Activated CD8-positive, alpha-beta memory T cell treated with anti-CD3 and anti-CD28 coated beads for 48 hours (primary cell): Measurements from ENCODE around the gene VAC14.
"Not testable (repeated sequence)": the region's sequence is repeated elsewhere in the genome, so short reads cannot be mapped to it uniquely, and the experiment has no call there.

ENCODE experiments used
- DNase-seq, 3 experiments: peaks; one replicate each; pipeline ENCODE4 v3.0.0-alpha.2; 2020; ENCODE audit warnings: low read depth in 2 of 3, low spot score in 2 of 3

VAC14 gene

DNA sequence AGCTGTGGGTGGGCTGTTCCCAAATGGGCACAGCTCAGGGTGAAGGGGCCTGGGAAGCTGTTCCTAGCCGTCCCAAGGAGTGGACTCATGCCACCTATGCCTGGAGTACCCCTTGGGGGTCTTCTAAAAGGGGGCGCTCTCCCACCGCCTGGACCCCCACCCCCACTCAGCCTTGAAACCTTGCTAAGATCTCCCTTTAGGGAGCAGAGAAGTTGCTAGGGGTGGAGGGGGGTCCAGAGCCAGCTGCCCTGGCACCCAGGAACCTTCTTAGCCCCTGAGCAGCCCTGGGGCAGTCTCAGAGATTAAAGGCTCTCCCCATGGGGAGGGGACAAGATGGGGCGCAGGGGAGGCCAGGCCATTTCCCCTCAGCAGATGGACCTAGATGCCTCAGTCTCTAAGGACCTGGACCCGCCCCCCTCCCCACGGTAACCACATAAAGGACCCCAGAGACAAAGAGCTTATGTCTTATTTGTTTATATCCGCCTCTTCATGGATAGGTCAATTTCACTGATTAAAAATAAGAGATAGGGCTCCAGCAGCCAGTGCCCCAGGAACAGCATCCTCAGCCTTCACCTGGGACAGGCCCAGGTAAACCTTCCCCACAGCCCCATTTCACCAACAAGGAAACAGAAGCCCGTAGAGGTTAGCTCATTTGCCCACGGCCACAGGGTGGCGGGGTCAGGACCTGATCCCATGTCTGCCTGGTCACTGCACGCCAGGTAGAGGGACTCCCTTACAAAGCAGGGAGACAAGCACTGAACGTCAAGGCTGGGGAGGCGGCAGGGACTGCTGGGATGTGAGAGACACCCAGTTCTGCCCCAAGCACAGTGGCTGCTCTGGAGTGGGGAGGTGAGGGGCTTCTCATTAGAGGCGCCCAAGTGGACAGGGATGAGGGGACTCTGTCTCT, 118.5 kb downstream of the VAC14 start:
- no peak for DNase-seq

DNA sequence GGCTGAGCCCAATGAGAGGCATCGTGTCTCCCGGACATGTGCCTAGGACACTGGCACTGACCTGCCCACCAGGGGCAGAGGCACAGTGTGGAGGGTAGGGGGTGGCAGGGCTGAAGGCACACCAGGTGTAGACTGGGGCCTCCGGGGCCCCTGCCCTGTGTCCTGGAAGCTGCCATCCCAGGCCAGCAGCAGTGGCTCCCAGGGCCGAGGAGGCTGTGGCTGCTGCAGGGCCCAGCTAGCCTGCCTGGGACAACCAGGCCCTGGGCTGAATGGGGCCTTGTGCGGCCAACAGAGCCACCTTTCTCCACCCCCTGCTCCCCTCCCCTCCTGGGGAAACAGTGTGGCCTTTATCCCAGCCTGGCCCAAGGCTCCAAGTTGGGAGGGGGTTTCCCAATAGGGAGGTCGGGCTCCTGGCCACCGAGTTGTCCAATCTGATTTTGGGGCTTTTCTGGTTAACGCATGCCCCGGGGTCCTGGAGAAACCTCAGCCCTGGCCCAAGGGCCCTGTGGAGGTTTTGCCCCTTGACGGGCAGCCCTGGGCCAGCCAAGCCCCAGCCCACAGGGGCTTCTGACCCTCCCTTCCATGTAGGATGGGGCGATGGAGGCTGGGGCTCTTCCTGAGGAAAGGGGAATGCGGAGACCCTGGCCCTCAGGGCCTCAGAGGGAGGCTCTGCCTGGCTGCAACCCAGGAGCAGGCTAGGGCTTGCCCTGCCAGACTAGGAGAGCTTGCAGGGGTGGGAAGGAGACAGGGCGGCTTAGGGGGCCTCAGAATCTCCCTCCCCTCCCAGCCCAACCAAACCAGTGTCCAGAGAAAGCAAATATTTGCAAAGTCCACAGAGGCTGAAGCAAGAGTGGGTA, 119.3 kb downstream of the VAC14 start:
- no peak for DNase-seq

DNA sequence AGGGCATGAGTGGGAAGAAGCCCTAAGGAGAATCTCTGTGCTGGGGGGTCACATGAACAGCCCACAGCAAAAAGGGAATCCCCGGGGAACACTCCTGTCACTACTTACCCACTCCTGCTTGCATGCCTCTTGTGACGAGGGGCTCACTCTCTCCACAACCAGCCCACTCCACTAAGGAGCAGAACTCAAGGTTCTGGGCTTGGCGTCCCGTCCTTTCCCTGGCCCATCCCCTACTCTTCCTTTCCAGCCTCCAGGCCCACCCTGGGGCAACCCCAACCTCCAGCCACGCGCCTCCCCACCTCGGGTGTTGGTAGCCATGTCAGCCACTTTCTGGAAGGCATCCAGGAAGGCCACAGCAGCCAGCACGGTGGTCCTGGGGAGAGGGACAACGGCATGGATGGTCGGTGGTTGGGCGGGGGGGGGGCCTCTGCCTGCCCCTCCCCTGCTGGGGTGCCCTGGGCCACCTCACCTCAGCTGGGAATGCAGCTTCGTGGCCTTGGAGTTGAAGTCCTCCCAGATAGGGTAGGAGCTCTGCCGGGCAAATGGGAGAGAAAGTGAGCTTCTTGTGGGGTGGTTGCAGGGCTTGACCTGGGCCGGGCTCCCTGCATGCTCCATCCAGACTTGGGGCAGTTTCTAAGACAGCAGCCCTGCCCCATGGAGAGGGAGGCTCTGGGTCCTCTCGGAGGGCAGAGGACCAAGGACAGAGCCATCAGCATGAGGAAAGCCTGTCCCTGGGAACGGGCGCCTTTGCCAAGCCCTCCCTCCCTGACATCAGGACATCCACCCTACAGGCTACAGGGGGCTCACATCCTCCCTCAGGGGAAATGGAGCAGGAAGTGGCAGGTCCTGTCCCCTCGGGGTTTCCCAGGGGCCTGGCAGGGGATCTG, 120.2 kb downstream of the VAC14 start:
- DNase-seq = no peak

DNA sequence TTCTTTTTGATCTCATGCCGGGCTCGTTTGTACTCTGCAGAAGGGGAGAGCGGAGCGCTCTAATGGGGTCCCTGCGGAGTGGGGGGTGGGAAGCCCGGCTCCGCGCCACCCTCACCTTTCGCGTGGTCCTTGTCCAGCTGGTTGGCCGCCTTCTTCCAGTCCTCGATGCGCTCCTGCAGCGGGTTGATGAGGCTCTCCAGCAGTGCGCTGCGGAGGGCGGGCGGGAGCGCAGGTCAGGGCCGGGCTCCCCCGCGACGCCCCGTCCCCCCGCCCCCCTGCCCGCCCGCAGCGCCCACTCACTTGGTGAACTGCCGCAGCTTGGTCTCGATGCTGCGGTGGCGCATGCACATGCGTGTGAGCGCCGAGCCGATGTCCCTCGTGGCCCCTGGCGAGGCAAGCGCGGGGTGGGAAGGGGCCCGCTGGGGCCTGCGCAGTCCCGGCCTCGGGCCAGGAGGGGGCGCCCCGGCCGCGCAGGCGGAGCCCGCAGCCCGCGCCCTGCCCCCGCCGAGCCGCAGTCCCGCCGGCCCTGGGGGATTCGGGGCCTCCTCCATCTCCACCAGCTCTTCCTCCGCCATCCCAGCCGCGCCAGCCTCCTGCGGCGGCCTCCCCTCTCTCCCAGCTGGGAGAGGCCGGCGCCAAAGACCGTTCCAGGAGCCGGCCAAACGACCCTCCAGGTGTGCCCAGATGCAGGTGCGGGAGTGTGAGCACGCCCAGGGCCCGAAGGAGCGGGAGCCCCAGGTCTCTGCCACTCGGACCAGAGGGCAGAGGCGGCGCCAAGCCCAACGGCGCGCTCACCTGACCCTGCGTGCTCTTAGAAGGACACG, 121.1 kb downstream of the VAC14 start:
- DNase-seq = no peak

DNA sequence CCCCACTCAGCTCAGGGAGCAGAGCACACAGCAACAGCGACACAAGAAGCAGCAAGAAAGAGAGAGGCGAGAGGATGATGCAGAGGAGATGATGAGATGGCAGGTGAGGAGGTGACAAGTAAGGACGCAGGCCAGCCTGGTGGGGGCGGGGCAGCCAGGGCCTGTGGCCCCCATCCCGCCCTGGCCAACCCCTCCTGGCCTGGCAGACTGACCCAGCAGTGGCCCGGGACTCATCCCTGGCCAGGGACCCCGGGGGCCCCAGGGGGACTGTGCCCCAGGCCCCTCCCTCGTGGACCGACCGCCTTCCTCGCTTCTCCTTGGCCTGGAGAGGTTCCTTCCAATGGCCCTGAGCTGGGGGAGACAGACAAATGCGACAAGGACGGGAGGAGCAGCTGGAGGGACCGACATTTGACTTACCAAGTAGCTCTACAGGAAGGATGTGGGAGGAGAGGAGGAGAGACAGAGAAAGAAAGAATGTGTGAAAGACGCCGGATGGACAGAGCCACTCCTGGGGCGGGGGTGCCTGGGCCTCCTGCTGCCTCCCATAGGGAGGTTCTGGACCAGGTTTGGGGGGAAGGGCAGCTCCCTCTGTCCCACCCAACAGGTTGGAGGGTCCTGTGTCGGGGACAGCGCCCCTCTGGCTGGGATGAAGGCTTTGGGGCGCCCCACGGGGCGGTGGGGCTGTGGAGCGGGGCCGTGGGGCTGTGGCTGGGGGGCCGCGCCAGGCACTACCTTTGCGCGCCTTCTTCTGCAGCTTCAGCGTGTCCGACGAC, 121.9 kb downstream of the VAC14 start:
- DNase-seq = no peak

DNA sequence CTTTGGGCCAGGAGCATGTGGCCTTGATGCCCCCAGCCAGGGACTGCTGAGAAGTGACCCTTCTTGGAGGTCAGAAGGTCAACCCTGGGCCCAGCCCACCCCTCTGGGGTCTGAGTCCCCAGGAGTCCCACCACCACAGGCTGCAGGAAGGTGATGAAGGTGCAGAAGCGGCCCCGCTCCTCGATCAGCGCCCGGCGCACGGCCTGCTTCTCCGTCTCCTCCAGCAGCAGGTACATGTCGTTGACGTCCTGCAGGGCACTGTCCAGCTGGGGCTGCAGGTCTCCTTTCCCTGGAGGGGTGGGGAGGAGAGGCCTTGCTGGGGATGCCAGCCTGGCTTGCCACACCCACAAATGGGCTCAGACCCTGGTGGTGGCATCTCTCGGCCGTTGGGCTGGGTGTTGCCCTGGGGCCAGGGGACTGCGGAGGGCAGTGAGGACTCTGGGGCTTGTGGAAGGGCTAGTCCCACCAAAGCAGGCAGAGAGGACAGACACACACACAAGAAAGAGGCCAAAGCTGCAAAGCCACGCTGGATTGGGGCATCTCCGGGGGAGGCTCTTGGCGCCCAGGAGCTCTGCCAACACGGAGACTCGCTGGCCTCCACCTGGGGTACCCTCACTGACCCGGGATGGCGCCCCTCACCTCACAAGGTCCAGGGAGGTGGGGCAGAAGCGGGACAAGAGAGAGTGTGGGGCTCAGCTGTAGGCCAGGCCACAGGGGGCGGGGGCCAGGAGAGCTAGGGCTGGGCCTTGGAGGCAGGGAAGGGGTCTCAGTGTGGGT, 122.6 kb downstream of the VAC14 start:
- no peak for DNase-seq

DNA sequence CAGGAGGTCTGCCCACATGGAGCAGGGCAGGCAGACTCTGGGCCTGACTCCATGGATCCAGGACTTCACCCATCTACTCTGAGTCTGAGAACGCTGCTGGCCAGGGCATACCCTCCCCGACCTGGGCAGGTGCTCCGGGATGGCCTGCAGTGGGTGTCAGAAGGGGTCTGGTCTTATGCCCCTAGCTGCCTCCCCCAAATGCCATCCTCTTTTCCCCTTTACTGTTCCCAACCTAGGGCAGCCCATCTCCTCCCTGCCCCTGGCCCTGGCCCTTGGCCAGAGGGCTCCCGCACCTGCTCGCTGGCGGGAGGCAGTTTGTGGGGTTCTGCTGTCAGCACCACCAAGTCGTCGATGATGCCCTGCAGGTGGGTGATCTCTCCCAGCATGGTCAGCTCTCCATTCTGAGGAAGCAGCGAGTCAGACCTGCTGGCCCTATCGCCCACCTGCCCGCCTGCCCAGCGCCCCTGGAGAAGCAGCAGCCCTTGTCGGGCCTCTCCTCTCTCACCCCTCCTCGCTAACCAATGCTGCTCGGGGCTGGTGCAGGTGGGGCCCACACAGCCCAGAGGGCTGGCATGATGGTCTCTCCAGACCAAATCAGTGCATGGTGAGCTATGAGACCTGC, 123.3 kb downstream of the VAC14 start:
- no peak for DNase-seq

DNA sequence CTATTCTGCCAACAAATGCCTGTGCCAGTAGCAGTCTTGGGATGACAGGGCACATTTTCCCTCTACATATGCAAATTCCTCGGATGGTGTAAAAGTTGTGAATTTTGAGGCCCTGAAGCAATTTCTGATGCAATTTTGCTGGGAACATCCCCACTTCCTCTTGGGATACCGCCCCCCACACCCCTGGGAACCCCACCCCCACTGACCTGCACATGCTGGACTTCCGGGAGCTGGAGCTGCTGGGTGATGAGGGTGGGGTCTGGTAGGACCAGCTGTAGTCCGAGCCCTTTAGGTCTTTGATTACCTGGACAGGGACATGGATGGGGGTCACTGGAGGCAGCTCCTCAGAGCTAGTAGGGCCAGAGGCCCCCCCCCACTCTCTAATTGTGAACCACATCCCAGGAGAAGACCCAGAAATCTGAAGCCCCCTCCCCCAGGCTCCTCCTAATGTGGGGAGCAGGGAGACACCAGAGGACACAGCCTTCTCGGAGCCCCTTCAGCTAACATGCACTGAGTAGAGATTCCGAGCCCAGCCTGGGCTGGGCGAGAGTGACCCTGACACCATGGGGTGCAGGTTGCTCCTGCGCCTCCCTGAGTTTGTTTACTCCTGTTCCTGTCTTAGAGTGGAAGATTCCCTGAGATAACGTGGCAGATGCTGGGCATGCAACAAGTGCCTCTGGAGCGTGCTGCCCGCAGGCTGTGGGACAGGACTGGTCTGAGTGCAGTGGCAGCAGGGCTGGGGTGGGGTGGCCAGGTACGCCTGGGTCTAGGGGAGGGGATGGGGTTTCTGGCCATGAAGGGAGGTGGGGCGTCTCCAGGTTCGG, 124.1 kb downstream of the VAC14 start:
- no peak for DNase-seq

DNA sequence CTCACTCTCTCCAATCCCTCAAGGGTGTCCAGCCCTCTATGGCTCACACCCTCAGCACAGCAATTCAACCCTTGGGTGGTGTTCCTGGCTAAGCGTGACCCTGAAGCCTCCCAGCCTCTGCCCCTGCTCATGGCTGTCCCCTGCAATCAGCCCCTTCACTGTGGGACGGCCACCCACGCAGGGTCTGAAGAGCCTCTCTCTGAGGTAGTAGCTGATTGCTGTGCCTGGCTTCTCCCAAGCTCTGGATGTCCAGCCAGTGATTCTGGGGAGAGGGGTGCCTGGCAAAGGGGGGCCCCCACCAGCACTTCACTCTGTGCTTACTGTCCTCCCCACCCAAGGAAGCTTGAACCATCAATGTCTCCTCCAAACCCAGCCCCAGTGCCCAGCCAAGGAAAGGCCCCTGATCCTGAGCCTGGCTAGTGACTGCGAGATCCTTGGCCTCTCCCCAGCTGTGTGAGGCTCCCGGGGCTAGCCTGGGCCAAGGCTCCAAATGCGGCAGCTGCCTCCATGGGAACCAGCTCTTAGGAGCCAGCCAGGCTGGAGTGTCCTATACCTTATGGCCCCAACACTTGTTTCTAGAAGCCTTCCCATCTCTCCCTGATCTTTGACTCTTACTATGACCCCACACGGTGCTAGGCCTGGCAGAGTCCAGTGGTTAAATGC, 125.0 kb downstream of the VAC14 start:
- no peak for DNase-seq

DNA sequence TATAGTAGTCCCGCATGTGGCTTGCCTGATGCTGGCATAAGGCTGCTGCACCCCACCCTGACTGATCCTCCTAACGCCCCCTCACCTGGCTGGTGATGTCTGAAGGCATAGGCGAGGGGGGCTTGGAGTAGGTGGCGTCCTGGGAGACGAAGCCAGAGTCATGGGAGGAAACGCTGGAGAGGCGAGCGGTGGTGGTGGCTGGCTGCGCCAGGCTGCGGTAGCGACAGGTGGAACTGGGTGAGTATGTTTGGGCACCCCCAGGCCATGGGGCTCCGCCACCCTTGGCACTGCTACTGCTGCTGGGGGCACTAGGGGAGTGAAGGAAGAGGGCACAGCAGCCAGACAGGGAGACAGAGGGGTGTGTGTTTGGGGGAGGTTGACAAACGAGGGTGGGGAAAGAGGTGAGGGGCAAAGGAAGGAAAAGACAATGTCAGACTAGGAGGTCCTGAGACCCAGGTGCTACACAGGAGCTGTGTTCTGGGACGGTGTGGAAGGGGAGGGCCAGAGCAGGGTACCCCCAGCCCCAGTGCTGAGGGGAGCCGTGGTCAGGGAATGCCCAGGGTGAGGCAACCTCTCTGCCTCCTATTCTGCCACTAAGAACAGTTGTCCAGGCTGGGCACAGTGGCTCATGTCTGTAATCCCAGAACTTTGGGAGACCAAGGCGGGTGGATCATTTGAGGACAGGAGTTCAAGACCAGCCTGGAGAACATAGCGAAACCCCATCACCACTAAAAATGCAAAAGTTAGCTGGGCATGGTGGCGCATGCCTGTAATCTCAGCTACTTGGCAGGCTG, 126.5 kb downstream of the VAC14 start:
- DNase-seq = no peak

DNA sequence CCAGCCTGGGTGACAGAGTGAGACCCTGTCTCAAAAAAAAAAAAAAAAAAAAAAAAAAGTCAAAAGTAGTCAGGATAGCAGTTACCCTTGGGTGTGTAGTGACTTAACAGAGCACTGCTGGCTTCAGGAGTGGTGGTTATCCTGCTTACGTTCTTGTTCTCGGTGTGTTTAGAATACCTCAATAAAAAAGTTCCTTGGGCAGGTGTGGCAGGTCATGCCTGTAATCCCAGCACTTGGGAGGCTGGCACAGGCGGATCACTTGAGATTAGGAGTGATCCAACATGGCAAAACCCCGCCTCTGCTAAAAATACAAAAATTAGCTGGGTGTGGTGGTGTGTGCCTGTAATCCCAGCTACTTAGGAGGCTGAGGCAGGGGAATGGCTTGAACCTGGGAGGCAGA, 130.0 kb downstream of the VAC14 start:
- not testable (repeated sequence) for DNase-seq

DNA sequence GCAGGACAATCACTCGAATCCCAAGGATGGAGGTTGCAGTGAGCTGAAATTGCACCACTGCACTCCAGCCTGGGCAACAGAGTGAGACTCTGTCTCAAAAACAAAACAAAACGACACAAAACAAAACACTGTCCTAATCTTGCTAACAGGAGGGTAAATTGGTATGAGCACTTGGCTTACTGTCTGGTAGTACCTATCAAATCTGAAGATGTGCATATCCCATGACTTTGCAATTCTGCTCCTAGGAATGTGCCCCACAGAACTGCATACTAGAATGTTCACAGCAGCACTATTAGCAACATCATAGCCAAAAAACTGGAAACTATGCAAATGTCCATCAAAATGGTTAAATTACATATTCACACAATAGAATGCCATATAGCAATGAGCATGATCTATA, 130.8 kb downstream of the VAC14 start:
- DNase-seq = no peak

DNA sequence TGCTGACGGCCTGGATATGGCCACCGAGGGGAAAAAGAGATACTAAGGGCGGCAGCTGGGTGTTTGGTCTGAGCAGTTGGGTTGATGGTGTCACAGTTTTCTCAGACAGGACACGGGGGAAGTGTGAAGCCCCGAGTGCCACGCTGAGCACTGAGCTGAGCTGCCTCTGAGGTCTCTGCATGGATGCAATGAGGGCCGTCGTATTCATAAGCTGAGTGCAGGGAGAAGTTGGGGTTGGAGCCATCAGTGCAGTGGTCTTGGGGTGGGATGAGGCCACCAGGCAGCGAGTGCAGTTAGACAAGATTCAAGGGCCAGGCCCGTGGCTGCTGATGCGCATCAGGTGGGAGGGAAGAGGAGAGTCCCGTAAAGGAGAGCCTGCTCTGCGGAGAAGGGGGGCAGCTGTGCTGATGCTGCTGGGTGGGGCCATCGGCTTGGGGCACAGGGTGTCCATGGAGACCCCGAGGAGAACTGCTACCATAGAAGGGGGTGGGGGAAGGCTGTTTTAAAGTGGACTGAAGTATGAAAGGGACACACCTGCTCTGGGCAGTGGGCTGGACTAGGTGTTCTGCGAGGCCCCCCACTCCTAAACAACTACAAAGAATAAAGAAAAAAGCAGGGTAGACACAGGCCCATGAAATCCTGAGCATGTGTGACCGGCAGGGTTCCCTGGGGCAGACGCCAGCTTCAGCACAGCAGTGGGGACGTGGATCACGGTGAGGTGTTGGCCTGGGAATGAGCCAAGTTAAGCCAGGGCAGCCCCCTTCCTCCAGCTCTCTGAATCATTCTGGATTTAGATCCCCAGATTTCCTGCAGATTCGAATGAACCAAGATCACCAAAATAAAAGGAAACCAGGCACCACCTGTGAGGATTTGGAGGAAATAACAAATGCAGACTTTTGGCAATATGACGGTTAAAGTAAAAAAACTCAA, 134.9 kb downstream of the VAC14 start:
- DNase-seq = no peak

DNA sequence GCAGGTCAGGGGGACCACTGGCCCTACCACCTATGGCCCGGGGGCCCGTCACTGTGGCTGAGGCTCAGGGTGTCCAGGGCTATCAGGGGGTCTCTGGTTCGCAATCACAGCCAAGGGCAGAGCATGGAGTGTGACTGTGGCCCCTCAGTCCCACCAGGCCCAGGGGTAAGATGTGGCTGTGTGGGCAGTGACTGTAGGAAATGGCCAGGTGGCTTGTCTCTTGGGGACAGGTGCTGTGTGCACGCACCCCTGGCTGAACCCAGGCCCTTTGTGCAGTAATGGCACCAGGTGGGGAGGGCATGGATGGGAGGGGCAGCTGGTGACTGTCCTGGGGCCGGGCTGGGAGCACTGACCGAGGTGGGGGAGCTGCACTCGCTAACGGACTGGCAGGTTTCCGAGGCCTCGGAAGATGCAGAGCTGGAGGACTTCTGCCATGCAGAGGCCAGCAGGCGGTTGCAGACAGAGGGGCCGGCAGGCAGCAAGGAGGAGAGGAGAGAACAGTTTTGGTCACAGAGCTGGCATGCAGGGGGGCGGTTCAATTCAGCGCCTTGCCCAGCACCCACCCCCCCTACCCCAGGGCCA, 135.8 kb downstream of the VAC14 start:
- no peak for DNase-seq
